ENCODE measurements around the gene CPE.

The CPE gene

GRCh38 chr4:165364452-165365080 is 14.2 kb upstream of the CPE start:
- no peak for DNase-seq (ENCODE audit: low spot score)

- DNase-seq (ENCODE audit: low spot score), result no peak
Measured at GRCh38 chr4:165367040-165367439, 11.8 kb upstream of the CPE start.

DNA sequence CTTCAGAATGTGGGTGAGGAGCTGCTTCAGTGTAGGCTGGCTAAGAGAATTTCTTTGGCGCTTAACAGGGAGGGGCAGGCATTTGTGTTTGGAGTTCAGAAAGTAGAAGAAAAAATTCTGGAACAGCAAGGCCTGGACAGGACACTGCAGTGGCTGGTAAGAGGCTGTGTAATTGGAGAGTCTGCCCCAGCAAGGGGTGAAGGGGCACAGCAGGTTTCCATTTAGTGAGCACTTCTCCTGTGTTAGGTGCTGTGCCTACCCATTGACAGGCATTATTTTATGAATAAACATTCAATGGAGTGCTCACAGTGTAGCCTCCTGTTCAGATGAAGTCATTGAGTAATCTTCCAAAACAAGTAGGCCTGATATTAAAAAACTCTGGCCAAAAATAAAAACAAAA is 10.7 kb upstream of the CPE start:
- no peak for DNase-seq (ENCODE audit: low spot score)

- DNase-seq (ENCODE audit: low spot score), result no peak
Measured at GRCh38 chr4:165368567-165368966, 10.2 kb upstream of the CPE start.

DNA sequence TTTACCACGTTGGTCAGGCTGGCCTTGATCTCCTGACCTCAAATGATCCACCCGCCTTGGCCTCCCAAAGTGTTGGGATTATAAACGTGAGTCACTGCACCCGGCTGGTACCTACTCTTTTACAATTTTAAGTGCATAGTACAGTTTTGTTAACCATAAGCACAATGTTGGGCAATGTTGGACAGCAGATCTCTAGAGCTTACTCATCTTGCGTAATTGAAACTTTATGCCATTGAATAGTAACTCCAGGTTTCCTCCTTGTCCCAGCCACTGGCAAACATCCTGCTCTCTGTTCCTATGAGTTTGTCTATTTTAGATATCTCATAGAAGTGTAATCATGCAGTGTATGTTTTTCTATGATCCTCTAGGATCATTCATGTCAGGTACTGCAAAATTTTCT is 9.3 kb upstream of the CPE start:
- DNase-seq (ENCODE audit: low spot score), result no peak

DNA sequence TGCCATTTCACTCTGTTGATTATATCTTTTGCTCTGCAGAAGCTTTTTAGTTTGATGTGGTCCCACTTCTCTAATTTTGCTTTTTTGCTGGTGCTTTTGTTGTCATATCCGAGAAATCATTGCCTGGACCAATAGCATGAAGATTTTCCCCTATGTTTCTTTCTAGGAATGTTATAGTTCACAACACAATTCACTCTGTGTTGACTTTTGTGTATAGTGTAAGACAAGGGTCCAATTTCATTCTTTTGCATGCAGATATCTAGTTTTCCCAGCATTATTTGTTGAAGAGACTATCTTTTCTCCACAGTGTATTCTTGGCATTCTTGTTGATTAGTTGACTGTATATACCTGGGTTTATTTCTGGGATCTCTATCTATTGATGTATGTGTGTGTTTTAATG is 8.3 kb upstream of the CPE start:
- DNase-seq (ENCODE audit: low spot score), result no peak

- DNase-seq (ENCODE audit: low spot score), result no peak
Measured at GRCh38 chr4:165375465-165375864, 3.3 kb upstream of the CPE start.

- no peak for DNase-seq (ENCODE audit: low spot score)
Measured at GRCh38 chr4:165378398-165378744, 437 bp upstream of the CPE start.

DNA sequence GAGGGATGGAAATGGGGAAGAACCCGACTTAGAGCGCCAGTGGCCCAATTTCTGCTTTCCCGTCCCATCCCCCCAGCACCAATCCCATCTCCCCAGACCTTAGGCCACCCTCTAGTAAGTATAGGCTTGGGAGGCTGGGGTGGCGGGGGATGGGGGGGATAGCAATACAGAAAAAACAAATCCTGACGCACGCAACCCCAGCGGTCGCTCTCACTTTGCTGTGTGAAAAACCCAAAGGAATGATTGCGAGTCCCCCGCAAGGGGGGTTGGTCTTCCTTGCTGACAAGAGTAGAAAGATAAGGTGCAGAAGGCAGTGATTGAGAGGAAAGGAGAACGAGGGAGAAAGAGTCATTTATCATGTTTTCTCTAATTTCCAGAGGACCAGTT is 863 bp downstream of the CPE start:
- no peak for DNase-seq (ENCODE audit: low spot score)

GRCh38 chr4:165380805-165381204 is 2.0 kb downstream of the CPE start:
- DNase-seq (ENCODE audit: low spot score), result no peak

DNA sequence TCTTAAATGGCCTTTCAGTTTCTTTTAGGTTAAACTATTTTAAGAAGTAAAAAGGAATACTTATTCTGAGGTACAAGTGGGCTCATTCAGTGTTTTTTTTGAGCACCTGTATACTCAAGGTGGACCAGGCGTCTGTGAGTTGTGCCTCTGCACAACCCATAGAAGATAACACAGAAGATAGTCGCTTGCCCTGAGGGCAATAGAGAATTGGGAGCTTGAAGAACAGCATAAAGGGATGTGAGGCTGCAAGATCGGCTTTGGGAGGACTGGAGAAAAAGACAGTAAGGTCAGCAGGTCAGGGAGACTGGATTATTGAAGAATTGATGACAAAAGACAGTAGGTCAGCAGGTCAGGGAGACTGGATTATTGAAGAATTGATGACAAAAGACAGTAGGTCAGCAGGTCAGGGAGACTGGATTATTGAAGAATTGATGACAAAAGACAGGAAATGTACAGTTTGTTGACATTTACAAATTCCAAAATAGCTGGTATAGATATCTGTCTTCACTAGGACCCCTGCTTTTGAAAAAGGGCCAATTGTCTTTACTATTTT is 3.1 kb downstream of the CPE start:
- DNase-seq (ENCODE audit: low spot score), result no peak

DNA sequence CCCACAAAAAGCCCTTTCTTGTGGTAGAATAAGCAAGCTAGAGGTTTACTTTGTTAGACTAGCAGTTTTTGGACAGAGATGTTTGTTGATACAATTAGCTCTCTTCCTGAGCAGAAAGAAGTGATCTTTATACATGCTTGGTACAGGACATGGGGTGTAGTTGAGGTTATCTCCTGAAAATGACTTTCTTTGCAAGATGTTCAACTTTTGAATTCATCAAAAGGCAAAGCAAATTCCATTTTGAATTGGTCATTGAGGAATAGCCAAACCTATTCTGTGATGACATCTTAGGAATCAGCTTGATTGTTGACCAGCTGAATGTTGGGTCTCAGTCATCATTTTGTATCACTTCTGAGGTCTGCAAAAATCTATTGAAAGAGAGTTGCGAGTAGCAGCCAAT is 3.8 kb downstream of the CPE start:
- DNase-seq (ENCODE audit: low spot score), result no peak

GRCh38 chr4:165383591-165384073 is 4.8 kb downstream of the CPE start:
- DNase-seq (ENCODE audit: low spot score), result no peak

- no peak for DNase-seq (ENCODE audit: low spot score)
Measured at GRCh38 chr4:165384186-165384585, 5.4 kb downstream of the CPE start.

GRCh38 chr4:165384598-165384997 is 5.8 kb downstream of the CPE start:
- DNase-seq (ENCODE audit: low spot score), result no peak

GRCh38 chr4:165385126-165385525 is 6.3 kb downstream of the CPE start:
- no peak for DNase-seq (ENCODE audit: low spot score)

- DNase-seq (ENCODE audit: low spot score), result no peak
Measured at GRCh38 chr4:165386328-165386727, 7.5 kb downstream of the CPE start.

DNA sequence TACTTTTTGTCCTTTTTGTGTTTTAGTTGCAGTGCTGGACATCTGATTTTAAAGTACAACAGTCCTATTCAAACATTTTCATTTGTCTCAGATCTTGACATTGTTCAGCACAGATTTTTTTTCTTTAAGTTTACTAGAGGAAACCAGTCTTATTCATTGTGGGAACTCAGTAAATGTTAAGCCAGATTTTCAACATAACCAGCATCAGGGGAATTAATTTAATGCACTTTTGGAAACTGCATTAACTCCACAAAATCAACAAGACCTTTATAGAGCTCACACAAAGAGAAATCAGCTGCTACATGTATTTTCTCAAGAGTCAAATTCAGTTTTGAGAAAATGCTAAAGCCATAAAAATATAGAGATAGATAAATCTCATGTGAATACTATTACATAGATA is 9.9 kb downstream of the CPE start:
- DNase-seq (ENCODE audit: low spot score), result no peak

DNA sequence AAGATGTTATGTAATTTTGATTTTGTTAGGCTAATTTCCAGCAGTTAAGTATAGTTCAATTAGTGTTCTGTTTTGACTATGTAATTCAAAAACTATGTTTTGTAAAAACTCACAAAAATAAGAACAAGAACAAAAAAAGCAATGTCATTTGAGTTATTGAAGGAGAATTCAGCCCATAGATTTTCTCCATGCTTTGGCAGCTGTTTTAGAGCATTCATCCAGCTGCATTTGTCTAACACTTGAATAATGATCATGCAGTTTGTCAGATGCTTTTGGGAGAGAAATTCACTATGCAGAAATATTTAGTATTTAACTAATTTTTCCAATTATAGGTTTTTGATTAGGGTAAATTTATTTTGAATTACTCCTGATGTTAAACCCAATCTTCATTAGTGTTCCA is 14.2 kb downstream of the CPE start:
- no peak for DNase-seq (ENCODE audit: low spot score)

DNA sequence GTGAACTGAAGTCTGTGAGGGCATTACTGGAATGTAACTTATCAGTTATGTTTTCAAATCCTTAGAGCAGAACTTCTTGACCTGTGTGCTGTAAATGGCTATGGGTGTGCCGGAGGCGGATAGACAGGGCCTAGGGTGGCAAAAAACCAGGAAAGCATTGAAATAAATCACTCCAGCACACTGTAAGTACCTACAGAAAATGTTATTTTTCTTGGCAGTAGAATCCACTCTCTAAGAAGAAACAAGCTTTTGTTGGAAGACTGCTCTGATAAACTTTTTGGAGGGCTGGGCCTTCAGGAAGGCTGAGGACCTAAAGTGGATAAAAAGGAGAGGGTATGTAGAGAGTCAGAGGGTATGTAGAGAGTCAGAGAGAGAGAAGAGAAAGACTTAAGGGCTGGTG is 14.9 kb downstream of the CPE start:
- DNase-seq (ENCODE audit: low spot score), result no peak

DNA sequence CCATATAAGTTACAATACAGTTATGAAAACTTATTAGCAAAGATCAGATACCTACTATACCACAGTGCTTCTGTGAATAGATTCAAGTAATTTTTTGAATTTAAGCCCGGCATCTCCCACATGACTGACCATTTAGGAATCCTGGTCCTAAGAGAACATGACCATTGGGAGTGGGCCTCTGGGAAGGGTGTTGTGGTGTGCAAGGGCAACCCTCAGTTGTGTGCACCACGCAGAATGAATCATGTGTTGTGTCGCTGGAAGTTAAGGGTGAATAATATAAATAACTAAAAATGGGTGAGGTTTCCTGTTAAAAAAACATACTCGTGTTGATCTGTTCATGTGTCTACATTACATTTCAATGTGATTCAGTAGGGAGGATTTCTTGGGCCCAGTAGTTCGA is 15.5 kb downstream of the CPE start:
- DNase-seq (ENCODE audit: low spot score), result no peak

DNA sequence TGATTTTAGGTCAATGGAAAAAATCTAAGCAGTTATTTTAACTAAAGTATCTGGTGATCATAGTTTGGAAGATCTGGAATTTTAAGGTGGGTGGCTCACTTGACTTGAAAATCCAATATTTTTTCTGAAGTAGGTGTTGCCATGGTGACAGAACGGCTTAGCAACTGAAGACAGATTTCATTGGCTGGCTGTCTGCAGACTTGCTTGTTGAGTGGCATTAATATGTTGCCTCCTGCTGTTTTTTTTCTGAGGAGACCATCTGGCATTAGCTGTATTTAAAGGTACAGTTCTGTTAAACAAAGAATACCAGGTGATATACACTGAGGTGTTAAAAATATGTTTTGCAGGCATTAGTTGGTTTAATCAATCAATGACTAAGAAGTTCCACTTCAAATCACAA is 19.8 kb downstream of the CPE start:
- DNase-seq (ENCODE audit: low spot score), result no peak

DNA sequence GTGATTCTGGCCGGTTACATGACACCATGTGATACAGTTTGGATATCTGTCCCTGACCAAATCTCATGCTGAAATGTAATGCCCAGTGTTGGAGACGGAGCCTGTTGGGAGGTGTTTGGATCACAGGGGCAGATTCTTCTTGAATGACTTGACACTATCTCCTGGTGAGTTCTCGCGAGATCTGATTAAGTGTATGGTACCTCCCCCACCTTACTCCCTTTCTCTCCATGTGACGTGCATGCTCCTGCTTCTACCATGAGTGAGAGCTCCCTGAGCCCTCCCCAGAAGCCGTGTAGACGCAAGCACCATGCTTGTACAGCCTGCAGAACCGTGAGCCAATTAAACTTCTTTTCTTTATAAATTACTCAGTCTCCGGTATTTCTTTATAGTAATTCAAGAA is 23.6 kb downstream of the CPE start:
- no peak for DNase-seq (ENCODE audit: low spot score)

GRCh38 chr4:165403048-165403447 is 24.2 kb downstream of the CPE start:
- DNase-seq (ENCODE audit: low spot score), result no peak

DNA sequence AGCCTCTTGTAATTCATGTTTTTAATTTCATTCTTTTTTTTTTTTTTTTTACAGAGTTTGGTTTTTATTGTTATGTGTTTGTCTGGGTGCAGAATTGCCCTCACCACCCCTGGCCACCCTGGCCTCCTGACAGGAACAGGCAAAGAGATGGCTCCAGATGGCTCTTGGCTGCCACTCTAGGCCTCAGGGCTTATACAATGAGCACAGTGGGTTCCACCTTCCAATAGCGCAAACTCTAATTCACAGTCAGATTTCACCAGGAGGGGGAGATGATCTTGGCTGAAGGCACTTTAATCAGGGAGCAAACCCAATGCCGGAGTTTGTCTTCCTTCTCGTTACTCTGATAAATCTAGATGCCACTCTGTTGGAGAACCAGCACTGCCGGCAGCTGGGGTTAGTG is 24.8 kb downstream of the CPE start:
- no peak for DNase-seq (ENCODE audit: low spot score)
